HEK293T (cell line): ENCODE measurements around the gene MICAL1.

Source experiments
- CTBP1 ChIP-seq: fragments of 450-650 bp; IDR thresholded peaks from 2 replicates; pipeline ENCODE4 v1.6.1; 2016; ENCODE audit warnings: borderline replicate concordance
- FOXM1 ChIP-seq: fragments of 450-650 bp; IDR thresholded peaks from 2 replicates; pipeline ENCODE4 v1.6.1; 2017; ENCODE audit warnings: mild to moderate bottlenecking, borderline replicate concordance
- PKNOX1 ChIP-seq: fragments of 450-650 bp; IDR thresholded peaks from 2 replicates; pipeline ENCODE4 v1.6.1; 2016
- SUZ12 ChIP-seq: fragments of 450-650 bp; IDR thresholded peaks from 2 replicates; pipeline ENCODE4 v1.6.1; 2016; ENCODE audit warnings: mild to moderate bottlenecking
- TARDBP ChIP-seq: fragments of 450-650 bp; IDR thresholded peaks from 2 replicates; pipeline ENCODE4 v1.6.1; 2016

GRCh38 chr6:109440331-109441068 lies 15.1 kb downstream of the MICAL1 start, which contains the start of the genes PPIL6 and SMPD2:
- no peak for TF ChIP-seq CTBP1
- TF ChIP-seq SUZ12, result no peak
- TF ChIP-seq PKNOX1, result no peak
- no peak for TF ChIP-seq FOXM1
- no peak for TF ChIP-seq TARDBP
